Testis (tissue), 2 donors: Measurements from ENCODE around the gene WDR6.

ENCODE experiments used
- POLR2A ChIP-seq: fragments of 450-650 bp; IDR thresholded peaks from one replicate; pipeline ENCODE4 v1.6.1; 2017; ENCODE audit warnings: antibody characterized with exemption, mild to moderate bottlenecking, moderate library complexity
- TF ChIP-seq, protein P1 (sequence below), 3 experiments: fragments of 450-650 bp in 2 of 3; fragments of 200-600 bp in 1 of 3; sonication (generic) in 1 of 3; IDR thresholded peaks; one replicate each; pipeline ENCODE4 v1.5.1; 2016 to 2019; ENCODE audit warnings: antibody characterized with exemption in 3 of 3, mild to moderate bottlenecking in 2 of 3, moderate library complexity in 1 of 3

DNA sequence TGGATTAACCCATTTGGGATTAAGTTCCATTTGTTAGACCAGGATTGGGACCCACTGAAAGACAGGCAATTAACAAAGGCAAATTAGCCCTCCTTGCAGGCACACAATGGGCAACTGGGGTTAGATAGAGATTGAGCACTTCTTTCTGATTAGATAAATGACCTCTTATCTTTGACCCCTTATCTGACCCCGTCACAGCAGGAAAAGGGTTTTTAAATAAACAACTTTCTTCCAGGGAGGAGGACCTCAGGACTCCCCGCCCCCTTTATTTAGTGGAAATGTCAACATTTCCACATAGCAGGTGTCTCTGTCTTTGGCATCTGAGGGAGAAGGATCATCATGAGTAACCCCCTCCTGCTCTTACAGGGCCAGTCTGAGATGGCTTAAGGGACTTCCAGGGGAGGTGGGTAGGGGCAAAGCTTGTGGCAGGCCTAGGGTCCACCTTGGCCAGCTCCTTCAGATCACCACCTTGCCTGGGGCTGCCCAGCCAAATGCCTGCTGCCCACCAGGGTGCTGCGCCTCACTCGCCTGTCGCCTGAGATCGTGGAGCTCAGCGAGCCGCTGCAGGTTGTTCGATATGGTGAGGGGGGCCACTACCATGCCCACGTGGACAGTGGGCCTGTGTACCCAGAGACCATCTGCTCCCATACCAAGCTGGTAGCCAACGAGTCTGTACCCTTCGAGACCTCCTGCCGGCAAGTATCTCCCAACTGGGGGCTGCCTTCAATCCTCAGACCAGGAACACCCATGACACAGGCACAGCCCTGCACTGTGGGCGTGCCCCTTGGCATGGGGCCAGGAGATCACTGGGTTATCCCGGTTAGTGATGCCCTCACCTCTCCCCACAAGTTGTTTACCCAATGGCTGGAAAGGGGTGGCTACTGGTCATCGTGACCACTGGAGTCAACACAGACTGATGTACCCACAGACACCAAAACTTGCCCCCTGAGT lies 2.6 kb upstream of the WDR6 start:
- TF ChIP-seq, protein P1, sequence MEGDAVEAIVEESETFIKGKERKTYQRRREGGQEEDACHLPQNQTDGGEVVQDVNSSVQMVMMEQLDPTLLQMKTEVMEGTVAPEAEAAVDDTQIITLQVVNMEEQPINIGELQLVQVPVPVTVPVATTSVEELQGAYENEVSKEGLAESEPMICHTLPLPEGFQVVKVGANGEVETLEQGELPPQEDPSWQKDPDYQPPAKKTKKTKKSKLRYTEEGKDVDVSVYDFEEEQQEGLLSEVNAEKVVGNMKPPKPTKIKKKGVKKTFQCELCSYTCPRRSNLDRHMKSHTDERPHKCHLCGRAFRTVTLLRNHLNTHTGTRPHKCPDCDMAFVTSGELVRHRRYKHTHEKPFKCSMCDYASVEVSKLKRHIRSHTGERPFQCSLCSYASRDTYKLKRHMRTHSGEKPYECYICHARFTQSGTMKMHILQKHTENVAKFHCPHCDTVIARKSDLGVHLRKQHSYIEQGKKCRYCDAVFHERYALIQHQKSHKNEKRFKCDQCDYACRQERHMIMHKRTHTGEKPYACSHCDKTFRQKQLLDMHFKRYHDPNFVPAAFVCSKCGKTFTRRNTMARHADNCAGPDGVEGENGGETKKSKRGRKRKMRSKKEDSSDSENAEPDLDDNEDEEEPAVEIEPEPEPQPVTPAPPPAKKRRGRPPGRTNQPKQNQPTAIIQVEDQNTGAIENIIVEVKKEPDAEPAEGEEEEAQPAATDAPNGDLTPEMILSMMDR (IDR thresholded peaks at IDR 0.05), result no peak
- no peak for TF ChIP-seq POLR2A
